ENCODE results near the gene DPY19L1.
"Not testable (repeated sequence)": the region's sequence is repeated elsewhere in the genome, so short reads cannot be mapped to it uniquely, and the experiment has no call there.

Gene DPY19L1

GRCh38 chr7:35007768-35008167 is 29.5 kb downstream of the DPY19L1 start:
- TF ChIP-seq CTCF (IDR thresholded peaks at IDR 0.05; ENCODE audit: low read depth, low read length, missing control alignments): no peak
- in situ Hi-C loops (cut with HindIII; ENCODE audit: low sequenced_read_pairs): no loop called here
- DNase-seq (ENCODE audit: low read depth): no peak
- H3K4me3 ChIP-seq (ENCODE audit: low read depth, low read length): no peak overlapping the region

- in situ Hi-C loops (cut with HindIII; ENCODE audit: low sequenced_read_pairs): no loop called here
- no peak overlapping the region for H3K4me3 ChIP-seq (ENCODE audit: low read depth, low read length)
- no peak for DNase-seq (ENCODE audit: low read depth)
- no peak for TF ChIP-seq CTCF (IDR thresholded peaks at IDR 0.05; ENCODE audit: low read depth, low read length, missing control alignments)
These were observed 32.7 kb downstream of the DPY19L1 start for GRCh38 chr7:35004531-35005095.

- TF ChIP-seq CTCF (IDR thresholded peaks at IDR 0.05; ENCODE audit: low read depth, low read length, missing control alignments): no peak
- in situ Hi-C loops (cut with HindIII; ENCODE audit: low sequenced_read_pairs): no loop called here
- peak; percentile 68 for DNase-seq (ENCODE audit: low read depth)
- H3K4me3 ChIP-seq (ENCODE audit: low read depth, low read length): no peak overlapping the region
These were observed 33.5 kb downstream of the DPY19L1 start for GRCh38 chr7:35003679-35004303.

- in situ Hi-C loops (cut with HindIII; ENCODE audit: low sequenced_read_pairs); H3K4me3 ChIP-seq (ENCODE audit: low read depth, low read length): not testable (repeated sequence)
- peak; percentile 6 for DNase-seq (ENCODE audit: low read depth)
These were observed 34.1 kb downstream of the DPY19L1 start for GRCh38 chr7:35003177-35003650.

GRCh38 chr7:34998335-34998734 is 39.0 kb downstream of the DPY19L1 start:
- in situ Hi-C loops (cut with HindIII; ENCODE audit: low sequenced_read_pairs); DNase-seq (ENCODE audit: low read depth); H3K4me3 ChIP-seq (ENCODE audit: low read depth, low read length): not testable (repeated sequence)

GRCh38 chr7:34996423-34997090 is 40.7 kb downstream of the DPY19L1 start:
- H3K4me3 ChIP-seq (ENCODE audit: low read depth, low read length); DNase-seq (ENCODE audit: low read depth); in situ Hi-C loops (cut with HindIII; ENCODE audit: low sequenced_read_pairs): not testable (repeated sequence)

- DNase-seq (ENCODE audit: low read depth): no peak
- TF ChIP-seq CTCF (IDR thresholded peaks at IDR 0.05; ENCODE audit: low read depth, low read length, missing control alignments): no peak
- in situ Hi-C loops (cut with HindIII; ENCODE audit: low sequenced_read_pairs): no loop called here
- no peak overlapping the region for H3K4me3 ChIP-seq (ENCODE audit: low read depth, low read length)
These were observed 41.5 kb downstream of the DPY19L1 start for GRCh38 chr7:34995757-34996156.
